ENCODE data around the gene FGF19. TPM values are rescaled to one million over a fixed set of nuclear protein-coding genes. Genes with fewer than 3 reads are reported as not detected.

FGF19 gene, protein sequence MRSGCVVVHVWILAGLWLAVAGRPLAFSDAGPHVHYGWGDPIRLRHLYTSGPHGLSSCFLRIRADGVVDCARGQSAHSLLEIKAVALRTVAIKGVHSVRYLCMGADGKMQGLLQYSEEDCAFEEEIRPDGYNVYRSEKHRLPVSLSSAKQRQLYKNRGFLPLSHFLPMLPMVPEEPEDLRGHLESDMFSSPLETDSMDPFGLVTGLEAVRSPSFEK
- not detected in 2 replicates for total RNA-seq (2014; rRNA removed; shearing (Covaris generic))
- 0.06 TPM in 1 of 2 replicates, not detected in the other for polyA plus RNA-seq (2015; cell fraction: cytosol; rRNA removed)
- not detected in 2 replicates for polyA plus RNA-seq (2015; cell fraction: nucleus; rRNA removed)

DNA sequence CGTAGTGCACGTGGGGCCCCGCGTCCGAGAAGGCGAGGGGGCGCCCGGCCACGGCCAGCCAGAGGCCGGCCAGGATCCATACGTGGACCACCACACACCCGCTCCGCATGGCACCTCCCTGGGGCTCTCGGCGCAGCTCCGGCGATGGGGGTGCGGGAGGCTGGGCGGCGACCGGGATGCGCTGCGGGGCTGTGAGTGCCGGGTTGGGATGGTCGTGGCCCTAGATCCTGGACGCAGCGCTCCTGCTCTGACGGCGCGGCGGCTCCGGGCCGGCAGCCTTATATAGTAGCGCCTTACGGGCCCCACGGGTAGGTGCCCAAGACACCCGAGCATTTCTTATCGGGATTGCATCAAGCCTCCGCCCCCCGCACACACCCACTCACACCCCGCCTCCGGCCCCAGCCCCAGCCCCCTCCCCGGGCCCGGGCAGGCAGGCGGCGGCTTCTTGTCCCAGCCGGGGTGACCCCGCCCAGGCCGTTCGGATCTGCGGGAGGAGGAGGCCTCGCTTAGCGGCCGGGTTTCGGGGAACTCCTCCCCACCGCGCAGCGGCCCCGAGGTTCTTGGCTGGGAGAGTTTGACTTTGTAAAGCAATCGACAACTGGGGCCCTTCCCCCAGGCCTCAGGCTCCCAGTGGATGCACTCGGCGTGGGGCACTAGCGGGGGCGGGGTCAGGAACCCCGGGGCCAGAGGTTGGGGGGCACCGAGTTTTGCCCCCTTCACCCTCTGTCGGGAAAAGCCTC is at the start of gene FGF19:
FGF19 (minus strand) TSS at position 255 of the 740 bp plus-strand sequence; CDS start at position 109, 146 bp downstream.
- no peak for DNase-seq (ENCODE audit: low read depth)

DNA sequence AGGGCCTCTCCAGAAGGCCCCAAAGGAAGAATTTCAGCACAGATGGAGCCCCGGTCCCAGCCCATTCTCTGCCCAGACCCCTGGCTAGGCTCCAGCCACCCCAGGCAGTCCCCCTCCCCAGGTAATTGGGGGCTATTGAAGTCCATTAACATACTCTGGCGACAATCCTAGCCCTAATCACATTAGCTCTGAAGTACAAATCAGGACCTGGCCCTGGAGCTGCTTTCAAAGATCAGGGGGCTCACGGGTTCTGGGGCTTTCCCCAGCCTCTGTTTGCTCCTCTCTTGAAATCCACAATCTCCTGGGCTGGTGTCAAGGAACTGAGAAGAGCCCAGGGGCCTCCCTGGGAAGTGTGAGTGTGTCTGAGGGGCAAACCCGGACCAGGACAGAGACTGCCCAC is 49.1 kb upstream of the FGF19 start:
- DNase-seq (ENCODE audit: low read depth) = no peak

DNA sequence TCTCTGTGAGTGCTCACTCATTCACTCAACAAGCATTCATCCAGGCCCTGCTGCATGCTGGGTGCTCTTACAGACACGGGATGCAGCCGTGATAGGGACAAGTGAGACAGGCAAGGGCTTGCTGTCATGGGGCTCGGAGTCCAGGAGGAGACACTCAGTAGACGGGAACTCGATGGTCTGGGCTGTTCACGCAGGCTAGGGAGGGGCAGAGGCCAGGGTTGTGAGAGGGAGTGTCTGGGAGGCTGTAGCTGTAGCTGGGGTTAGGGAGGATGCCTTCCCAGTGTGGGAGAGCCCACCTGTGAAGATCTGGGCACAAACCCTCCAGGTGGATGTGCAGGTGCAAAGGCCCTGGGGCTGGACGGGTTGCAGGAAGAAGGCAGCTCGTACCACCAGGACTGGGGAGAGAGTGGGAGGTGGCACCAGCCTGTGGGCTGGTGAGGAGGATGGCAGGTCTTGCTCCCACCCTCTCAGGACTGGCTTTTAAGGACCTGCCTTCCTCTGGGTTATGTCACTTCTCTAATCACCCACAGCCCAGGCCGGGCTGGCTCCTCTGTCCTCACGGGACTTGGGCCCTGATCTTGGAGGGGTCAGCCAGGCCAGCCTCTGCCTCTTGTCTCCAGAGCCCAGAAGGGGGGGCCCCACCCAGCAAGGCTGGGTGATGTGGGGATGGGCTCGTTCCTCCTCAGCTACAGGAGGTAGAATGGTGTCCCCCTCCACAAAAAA is 47.2 kb upstream of the FGF19 start:
- no peak for DNase-seq (ENCODE audit: low read depth)

DNA sequence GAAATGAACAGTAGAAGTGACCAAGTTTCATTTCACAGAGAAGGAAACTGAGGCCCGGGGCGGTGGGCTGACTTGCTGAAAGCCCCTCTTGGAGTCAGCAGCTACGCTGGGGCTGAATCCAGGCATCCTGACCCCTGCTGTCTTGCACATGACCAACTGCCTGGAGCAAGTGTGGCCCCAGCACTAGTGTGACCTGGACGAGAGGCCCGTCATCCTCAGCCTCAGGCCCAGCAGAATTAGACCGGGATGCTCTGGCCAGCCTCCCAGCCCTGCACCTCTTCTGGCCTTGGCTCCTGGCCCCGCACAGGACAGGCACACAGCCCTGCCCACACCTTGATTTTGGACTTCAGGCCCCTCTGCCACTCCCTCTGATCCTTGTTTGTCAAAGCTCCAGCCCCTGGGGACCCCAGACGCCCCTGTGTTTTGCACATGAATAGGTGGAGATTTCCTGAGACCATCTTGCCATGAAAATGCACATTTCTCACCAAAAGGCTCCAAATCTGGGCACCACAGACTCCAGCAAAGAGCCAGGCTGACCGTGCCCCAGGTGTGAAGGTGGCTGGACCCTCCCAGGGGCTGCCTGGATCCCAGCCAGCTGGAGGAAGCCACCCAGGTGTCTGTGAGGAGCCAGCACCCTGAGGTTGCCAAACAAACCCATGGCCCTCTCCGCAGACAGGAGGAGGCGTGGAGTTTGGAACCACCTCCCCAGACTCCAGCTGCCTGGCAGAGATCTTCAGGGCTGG is 46.5 kb upstream of the FGF19 start:
- DNase-seq (ENCODE audit: low read depth) = no peak

DNA sequence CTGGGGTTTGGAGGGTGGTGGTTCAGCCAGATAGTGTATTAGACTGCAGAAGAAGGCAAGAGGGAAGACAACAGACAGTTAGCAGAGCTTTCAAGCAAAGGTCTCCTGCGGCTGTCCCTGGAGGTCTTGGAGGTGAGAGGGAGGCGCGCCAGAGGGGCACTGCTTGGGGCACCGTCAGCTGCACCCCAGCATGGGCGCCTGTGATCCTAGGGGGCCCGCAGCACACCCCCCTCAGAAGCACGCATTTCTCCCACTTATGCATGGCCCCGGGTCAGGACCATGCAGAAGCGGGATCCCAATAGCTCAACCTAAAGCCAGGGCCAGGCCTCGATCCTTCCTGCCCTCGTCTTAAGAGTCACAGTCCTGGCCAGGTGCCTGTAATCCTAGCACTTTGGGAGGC is 44.8 kb upstream of the FGF19 start:
- no peak for DNase-seq (ENCODE audit: low read depth)

DNA sequence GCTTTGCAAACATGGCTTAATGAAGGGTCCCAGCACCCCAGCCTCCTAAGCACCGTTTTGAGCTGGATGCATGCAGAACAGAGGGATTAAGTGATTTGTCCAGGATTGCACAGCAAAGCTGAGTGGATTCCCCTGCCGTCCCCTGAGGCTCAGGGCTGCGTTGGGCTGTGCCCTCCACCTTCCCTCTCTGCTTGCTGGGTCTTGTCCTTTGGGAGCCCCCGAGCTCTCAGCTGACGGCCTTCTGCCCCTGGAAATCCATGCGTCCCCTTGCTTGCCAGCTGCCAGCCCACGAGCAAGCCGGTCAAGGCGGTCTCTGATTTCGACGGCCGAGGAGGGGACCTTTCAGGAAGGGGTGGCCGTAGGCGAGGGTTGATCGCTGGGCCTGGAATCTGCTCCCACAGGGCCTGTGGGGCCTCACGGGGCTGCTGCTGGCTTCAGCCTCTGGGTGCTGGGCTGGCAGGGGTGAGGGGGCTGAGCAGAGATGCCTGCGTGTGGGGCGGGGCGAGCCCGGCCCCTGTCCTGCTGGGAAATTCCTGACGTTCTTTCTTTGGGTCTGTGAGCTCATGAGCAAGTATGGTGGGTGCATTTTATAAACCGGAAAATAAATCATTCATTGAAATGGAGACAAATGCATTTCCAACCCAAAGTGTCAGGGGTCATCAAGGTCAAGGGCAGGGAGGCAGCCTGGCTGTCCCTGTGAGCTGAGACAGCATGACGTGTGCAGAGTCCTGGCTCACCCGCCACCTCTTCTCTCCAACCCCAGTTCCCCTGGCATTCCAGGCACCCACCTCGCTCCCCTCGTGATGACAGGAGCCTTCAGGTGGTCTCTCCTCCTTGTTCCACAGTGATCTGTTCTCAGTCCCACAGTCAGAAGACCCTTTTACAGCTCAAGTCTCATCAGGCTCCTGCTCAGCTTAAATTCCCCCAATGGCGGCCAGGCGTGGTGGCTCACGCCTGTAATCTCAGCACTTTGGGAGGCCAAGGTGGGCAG is 43.2 kb upstream of the FGF19 start:
- DNase-seq (ENCODE audit: low read depth) = no peak

DNA sequence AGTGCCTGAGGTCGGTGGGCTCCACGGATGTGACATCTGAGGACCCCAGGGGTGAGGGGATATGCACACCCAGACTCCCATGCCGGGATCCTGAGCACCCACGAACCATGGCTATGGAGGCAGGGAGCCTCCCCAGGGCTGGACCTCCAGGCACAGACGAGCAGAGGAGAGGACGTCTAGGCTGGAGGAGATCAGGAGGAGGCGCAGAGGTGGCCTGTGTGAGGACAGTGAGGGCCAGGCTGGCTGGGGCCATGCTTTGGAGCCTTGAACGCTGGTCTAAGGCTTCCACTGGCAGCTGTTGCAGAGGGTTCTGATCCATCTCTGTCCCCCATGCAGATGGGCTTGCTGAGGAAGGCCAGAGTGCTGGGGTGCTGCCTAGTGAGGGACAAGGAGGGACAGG is 42.3 kb upstream of the FGF19 start:
- no peak for DNase-seq (ENCODE audit: low read depth)

DNA sequence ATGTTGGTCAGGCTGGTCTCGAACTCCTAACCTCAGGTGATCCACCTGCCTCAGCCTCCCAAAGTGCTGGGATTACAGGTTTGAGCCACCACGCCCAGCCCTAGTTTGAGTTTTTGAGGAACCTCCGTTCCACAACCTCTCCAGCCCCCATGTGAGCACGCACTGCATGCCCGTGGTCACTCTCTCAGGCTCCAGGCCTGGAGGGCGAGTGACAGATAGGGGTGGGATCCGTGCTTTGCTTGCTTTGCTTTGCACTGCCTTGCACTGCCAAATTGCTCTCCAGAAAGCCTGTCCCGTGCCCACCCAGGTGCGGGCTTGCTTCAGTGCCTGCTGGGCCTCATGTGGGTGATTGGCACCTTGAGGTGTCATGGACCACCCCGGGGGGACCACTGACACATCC is 41.4 kb upstream of the FGF19 start:
- DNase-seq (ENCODE audit: low read depth) = no peak

DNA sequence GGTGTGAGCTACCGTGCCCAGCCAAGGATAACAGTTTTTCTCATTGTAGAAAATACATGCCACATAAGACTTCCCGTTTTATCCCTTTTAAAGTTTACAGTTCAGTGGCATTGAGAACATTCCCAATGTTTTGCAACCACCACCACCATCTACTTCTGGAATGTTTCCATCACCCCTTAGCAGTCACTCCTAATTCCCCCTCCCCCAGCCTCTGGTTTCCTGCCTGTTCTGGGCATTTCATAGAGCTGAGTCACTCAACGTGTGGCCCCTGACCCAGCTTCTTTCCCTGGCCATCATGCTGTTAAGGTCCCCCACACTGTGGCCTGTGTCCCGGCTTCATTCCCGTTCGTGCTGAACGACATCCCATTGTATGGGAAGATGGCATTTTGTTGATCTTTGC is 40.6 kb upstream of the FGF19 start:
- DNase-seq (ENCODE audit: low read depth) = peak; percentile 81

DNA sequence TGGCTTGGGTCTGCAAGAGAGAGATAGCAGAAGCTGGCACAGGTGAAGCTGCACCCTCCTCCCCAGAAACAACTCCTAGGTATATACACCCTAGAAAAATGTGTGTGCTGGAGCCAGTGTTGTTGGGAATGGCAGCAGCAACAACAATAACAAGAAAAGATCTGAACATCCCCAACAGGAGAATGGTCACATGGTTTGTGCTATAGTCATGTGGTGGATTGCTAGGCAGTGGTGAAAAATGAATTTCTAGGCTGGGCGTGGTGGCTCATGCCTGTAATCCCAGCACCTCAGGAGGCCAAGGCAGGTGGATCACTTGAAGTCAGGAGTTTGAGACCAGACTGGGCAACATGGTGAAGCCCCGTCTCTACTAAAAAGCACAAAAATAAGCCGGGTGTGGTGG is 31.0 kb upstream of the FGF19 start:
- DNase-seq (ENCODE audit: low read depth) = no peak

DNA sequence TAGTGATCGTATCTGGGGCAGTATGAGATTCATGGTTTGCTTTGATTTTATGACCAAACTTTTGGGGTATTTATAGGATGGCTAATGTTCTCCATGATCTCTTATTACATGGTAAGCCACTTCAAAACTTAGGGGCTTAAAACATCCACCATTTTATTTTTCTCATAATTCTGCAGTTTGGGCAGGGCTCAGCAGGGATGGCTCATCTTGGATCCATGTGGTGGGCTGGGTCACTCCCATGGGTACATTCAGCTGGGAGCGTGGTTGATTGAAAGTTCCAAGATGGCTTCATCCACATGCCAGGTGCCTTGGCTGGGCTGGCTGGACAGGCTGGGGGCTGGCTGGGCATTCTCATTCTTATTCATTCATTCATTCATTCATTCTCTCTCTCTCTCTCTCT is 30.5 kb upstream of the FGF19 start:
- no peak for DNase-seq (ENCODE audit: low read depth)

DNA sequence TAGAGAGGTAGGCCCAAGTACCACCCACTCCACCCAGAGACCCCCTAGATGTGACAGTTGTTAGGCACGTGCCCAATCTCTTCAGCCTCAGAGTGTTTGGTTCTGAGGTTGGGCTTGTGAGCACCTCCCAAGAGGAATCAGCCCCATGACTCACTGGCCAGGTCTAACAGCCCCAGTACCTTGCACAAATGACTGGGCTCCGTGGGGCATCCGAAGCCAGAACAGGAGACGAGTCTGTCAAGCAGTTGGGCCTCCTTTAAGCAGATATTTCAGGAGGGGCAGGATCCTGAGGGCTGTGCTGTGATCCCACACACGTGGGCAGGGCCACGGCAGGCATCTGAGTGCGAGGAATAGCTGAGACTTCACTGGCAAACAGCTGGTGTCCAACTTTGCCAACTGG is 29.1 kb upstream of the FGF19 start:
- DNase-seq (ENCODE audit: low read depth) = no peak

DNA sequence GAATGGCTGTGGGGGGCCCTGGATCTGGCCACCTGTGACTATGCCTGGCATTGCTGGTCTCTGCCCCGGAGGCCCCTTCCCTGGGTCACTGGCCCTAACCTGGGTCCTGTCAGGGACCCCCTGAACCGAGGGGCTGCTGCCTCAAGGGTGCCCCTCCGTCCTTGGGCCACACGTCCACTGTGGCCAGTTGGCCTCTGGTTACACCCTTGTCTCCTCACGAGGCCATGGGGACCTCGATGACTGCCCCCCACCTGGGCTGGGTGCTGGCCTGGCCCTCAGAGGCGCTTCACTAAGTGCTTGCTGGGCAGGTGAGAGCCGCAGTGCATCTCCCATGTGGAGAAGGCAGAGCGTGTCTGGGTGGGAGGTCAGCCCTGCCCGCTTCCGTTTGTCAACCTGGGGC is 27.3 kb upstream of the FGF19 start:
- no peak for DNase-seq (ENCODE audit: low read depth)

DNA sequence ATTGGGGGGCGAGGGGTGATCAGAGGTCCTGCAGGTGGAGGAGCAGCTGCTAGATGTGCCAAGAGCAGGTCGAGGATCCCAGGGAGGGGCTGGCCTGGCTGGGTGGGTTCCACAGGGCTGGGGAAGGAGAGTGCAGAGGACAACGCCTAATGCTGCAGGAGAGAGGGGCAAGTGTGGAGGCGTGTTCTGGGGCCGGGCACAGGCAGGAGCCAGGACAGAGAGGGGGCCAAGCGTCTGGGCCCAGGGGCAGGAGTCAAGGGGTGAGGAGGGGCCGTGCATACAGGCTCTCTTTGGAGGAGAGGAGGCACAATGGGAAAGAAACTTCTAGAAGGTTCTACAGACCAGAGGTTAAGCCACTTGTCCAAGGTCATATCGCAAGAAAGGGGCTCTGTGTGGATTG is 26.7 kb upstream of the FGF19 start:
- no peak for DNase-seq (ENCODE audit: low read depth)

DNA sequence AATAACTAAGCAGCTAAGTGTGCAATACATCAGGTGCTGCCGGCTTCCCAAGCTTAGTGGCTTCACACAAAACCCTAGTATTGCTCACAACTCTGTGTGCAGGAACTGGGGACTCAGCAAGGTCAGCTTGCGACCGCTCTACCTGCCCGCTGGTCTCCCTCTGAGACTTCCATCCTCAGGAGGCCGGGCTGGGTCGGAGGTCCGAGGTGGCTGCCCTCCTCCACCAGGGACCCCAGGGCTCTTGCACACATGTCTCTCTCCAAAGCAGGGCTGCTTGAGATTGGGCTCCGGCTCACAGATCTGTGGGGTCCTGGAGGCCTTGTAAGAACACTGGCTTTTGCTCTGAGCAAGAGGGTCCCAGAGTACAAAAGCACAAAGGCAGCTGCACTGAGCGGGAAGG is 25.4 kb upstream of the FGF19 start:
- no peak for DNase-seq (ENCODE audit: low read depth)

DNA sequence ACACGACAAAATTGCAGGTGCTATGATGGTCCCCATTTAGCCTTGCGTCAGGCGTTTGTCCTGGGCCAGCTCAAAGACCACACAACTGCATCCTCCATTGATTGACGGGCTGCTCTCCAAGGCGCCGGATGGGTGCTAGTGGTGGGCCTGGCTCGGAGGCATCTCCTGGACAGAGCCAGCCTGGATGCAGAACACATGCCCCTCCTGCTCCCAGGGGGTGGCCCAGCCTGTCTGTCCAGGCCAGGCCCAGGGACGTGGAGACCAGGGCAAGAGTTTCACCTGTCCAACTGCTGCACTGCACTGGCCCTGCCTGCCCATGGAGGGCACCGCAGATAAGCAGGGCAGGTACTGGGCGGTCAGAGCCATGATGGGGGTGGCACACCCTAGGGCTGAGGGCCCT is 23.4 kb upstream of the FGF19 start:
- no peak for DNase-seq (ENCODE audit: low read depth)

DNA sequence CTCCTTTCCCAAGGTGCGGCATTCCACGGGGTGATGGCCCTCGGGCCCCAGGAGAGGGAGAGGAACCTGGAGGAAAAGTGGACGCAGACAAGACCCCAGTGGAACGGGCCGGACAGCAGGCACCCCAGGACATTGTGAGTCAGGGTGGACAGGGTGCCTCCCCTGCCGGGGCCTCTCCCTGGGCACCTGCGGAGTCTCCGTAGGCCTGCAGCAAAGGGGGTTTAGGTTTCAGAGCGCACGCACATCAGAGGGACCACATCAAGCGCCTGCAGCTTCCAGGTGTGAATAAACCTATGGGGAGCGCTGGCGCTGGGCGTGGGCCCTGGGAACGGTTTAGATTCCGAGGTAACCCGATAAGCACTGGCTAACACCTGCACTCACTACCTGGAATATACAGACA is 22.7 kb upstream of the FGF19 start:
- DNase-seq (ENCODE audit: low read depth) = no peak

DNA sequence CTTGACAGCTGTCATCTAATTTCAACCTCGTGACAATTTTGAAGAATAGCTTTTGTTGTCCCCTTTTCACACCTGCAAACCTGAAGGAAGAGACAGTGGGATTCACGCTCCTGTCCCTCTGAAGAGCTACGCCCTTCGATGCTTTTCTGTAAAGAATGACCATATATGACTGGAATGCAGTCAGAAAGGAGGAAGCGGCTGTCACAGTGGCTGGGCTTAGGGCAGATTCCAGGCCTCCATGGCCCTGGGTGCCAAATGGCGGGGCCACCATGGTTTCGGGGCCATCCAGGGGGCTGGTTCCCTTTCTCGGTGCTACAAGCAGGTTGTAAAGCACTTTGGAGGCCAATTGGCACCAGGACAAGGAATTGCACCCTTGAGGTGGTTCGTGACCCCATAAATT is 22.2 kb upstream of the FGF19 start:
- no peak for DNase-seq (ENCODE audit: low read depth)

DNA sequence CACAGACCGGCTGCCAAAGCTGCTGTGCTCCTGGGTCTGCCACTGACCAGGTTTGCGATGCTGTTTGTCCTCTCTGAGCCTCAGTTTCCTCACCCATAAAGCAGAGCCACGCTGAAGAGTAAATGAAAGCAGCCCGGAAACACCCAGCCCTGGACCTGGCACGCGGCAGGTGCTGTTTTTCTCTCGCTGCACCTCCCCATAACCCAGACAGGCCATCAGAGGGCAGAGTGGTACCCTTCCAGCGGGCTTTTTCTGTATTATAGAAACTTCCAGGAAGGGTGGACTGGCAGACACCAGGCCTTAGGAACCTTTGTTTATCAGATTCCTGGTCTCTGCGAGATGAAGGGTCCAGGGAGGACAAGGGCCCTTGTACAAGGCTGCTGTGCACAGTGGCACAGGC is 17.9 kb upstream of the FGF19 start:
- peak; percentile 24 for DNase-seq (ENCODE audit: low read depth)

DNA sequence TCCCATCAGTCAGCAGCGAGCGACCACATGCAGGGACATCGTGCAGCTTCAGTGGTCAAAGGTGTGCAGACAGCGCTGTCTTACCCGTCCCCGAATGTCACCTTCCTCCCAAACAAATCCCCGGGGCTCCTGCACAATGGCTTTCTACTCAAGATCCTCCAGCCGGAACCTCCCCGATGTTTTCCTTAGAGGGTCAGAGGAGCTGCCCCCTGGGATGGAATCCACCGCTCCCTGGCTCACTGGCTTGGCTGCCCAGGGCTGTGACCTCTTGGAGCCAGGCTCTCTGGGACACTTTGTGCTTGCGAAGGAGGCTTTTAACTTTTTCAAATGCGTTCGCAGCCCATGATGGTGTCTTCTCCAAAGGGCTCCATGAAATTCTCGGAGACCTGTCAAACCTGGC is 17.3 kb upstream of the FGF19 start:
- DNase-seq (ENCODE audit: low read depth) = no peak
